Measurements from ENCODE around the gene MAPKAP1. TPM values are rescaled to one million over a fixed set of nuclear protein-coding genes. Genes with fewer than 3 reads are reported as not detected.

Gene MAPKAP1
- polyA plus RNA-seq, 1 donor from 2014 or later: 57.5 TPM

GRCh38 chr9:125612616-125613015 is 94.4 kb downstream of the MAPKAP1 start:
- Histone ChIP-seq H3K4me2 (ENCODE audit: low read length) (no peak overlapping the region), H3K9ac (ENCODE audit: low read length) (no peak overlapping the region), H3K36me3 (ENCODE audit: insufficient read depth, low read length) (no peaks in the 10 kb centered on the region), H2AFZ (ENCODE audit: low read depth, low read length) (no peak overlapping the region), H4K20me1 (ENCODE audit: insufficient read depth) (no peaks in the 10 kb centered on the region), H3K27me3 (ENCODE audit: insufficient read depth, low read depth, low read length) (no peaks in the 10 kb centered on the region), H3K27ac (ENCODE audit: low read length) (no peak overlapping the region), H3K9me3 (ENCODE audit: low read length) (no peaks in the 10 kb centered on the region), H3F3A (ENCODE audit: insufficient read depth, low read length, poor library complexity, severe bottlenecking) (peaks cover 6% of the 10 kb centered on the region), H3K4me3 (ENCODE audit: low read length) (no peak overlapping the region), H3K9me2 (ENCODE audit: insufficient read depth, low read length) (no peaks in the 10 kb centered on the region), H3K79me2 (replicated peaks; ENCODE audit: insufficient read depth, low read length) (peaks cover 3% of the 10 kb centered on the region)
- TF ChIP-seq SMC3 (conservative IDR thresholded peaks at IDR 0.05; ENCODE audit: poor library complexity) (no peak), EP300 (conservative IDR thresholded peaks at IDR 0.05; ENCODE audit: poor library complexity, severe bottlenecking) (no peak), EZH2 (IDR thresholded peaks at IDR 0.05; ENCODE audit: borderline replicate concordance, insufficient read depth, low read length, poor library complexity, severe bottlenecking) (no peak), RAD21 (conservative IDR thresholded peaks at IDR 0.05) (no peak), MXI1 (conservative IDR thresholded peaks at IDR 0.05; ENCODE audit: poor library complexity, severe bottlenecking) (no peak), CTCF (IDR thresholded peaks at IDR 0.05; ENCODE audit: poor library complexity, severe bottlenecking) (no peak), REST (IDR thresholded peaks at IDR 0.05; ENCODE audit: borderline replicate concordance) (no peak), POLR2AphosphoS5 (IDR thresholded peaks at IDR 0.05) (no peak), TAF1 (IDR thresholded peaks at IDR 0.05; ENCODE audit: low read depth) (no peak)

GRCh38 chr9:125611121-125611765 is 95.8 kb downstream of the MAPKAP1 start:
- Histone ChIP-seq H3K9ac (ENCODE audit: low read length) (no peak overlapping the region), H3K79me2 (replicated peaks; ENCODE audit: insufficient read depth, low read length) (peaks cover 3% of the 10 kb centered on the region), H3F3A (ENCODE audit: insufficient read depth, low read length, poor library complexity, severe bottlenecking) (peaks cover 6% of the 10 kb centered on the region), H3K36me3 (ENCODE audit: insufficient read depth, low read length) (no peaks in the 10 kb centered on the region), H4K20me1 (ENCODE audit: insufficient read depth) (no peaks in the 10 kb centered on the region), H3K27ac (ENCODE audit: low read length) (no peak overlapping the region), H3K27me3 (ENCODE audit: insufficient read depth, low read depth, low read length) (no peaks in the 10 kb centered on the region), H3K9me3 (ENCODE audit: low read length) (no peaks in the 10 kb centered on the region), H3K4me2 (ENCODE audit: low read length) (no peak overlapping the region), H3K4me3 (ENCODE audit: low read length) (no peak overlapping the region), H3K9me2 (ENCODE audit: insufficient read depth, low read length) (no peaks in the 10 kb centered on the region), H2AFZ (ENCODE audit: low read depth, low read length) (no peak overlapping the region)
- TF ChIP-seq CTCF (IDR thresholded peaks at IDR 0.05; ENCODE audit: poor library complexity, severe bottlenecking) (no peak), TAF1 (IDR thresholded peaks at IDR 0.05; ENCODE audit: low read depth) (no peak), SMC3 (conservative IDR thresholded peaks at IDR 0.05; ENCODE audit: poor library complexity) (no peak)
